ENCODE results near the gene MORN1.

- TF ChIP-seq TAF1 (IDR thresholded peaks at IDR 0.05; ENCODE audit: borderline replicate concordance, low read depth, low read length) (no peak), CTCF (IDR thresholded peaks at IDR 0.05) (no peak), FOXJ3 (CRISPR knock-in tag; IDR thresholded peaks at IDR 0.05) (no peak), PBX3 (IDR thresholded peaks at IDR 0.05) (no peak), RAD21 (IDR thresholded peaks at IDR 0.05; ENCODE audit: low read length) (no peak), MAX (IDR thresholded peaks at IDR 0.05; ENCODE audit: low read depth) (no peak)
Observed at GRCh38 chr1:2295526-2295925, 95.8 kb downstream of the MORN1 start.

Data from SK-N-SH (cell line).